ENCODE results near the gene NHP2.

Gene NHP2

DNA sequence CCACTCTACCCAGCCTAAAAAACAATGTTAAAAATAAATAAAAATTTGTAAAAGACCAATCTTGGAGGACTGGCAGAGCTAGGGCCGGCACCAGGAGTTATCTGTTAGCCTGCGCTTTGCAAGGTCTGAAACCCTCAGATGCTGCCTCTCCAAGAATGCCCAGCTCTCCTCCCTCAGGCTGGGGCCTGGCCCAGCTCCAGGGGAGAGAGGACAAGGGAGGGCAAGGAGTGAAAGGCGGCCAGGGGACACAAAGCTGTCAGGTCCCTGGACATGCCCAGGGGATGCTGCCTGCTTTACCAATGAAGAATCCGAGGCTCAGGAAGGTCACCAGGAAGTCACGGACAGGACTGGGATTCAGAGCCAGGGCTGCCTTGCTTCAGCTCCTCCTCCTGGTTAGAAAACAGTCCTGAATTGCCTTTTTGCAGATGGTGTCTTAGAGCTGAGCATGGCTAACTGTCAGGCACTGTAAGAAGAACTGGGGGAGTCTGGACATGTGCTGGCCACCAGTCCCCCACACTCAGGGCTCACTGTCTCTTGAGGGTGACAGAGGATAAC lies 45.9 kb downstream of the NHP2 start:
- Histone ChIP-seq H3K23ac (ENCODE audit: low read length in 2 of 2) (no peak overlapping the region), H4K8ac (ENCODE audit: low read length) (no peak overlapping the region), H4K91ac (ENCODE audit: low read length) (no peak overlapping the region), H2AK5ac (ENCODE audit: low read length, severe bottlenecking) (no peak overlapping the region), H3K4me3 (ENCODE audit: insufficient read depth in 1 of 2, low read depth in 1 of 2, low read length in 2 of 2) (no peak overlapping the region), H3K9ac (ENCODE audit: low read length) (no peak overlapping the region), H2BK15ac (ENCODE audit: low read depth, poor library complexity, severe bottlenecking) (no peak overlapping the region), H3K36me3 (ENCODE audit: control insufficient read depth in 1 of 2, insufficient read depth in 2 of 2, low read depth in 1 of 2, low read length in 2 of 2) (no peaks in the 10 kb centered on the region), H3K4me2 (ENCODE audit: low read length, poor library complexity, severe bottlenecking) (no peak overlapping the region), H3K27me3 (ENCODE audit: control insufficient read depth in 1 of 2, insufficient read depth in 1 of 2, low read length in 2 of 2) (peaks cover 7 to 26% of the 10 kb centered on the region in 2 experiments), H3K9me3 (ENCODE audit: control insufficient read depth, low read length) (peaks cover 3% of the 10 kb centered on the region), H3K4ac (ENCODE audit: low read depth in 1 of 2, low read length in 2 of 2) (no peak overlapping the region), H2BK5ac (ENCODE audit: low read depth, low read length, poor library complexity, severe bottlenecking) (no peak overlapping the region), H2BK12ac (ENCODE audit: low read length in 2 of 2) (no peak overlapping the region), H3K4me1 (ENCODE audit: control insufficient read depth, insufficient read depth, low read depth, low read length) (peaks cover 1% of the 10 kb centered on the region), H3K14ac (ENCODE audit: low read length in 2 of 2) (no peak overlapping the region), H3K27ac (ENCODE audit: low read length, poor library complexity, severe bottlenecking) (no peak overlapping the region), H2BK120ac (ENCODE audit: low read depth, low read length) (no peak overlapping the region), H2AFZ (ENCODE audit: low read depth, low read length) (no peak overlapping the region), H3K79me1 (replicated peaks; ENCODE audit: low read length, poor library complexity, severe bottlenecking) (no peaks in the 10 kb centered on the region), H3K18ac (ENCODE audit: low read depth in 1 of 2, low read length in 2 of 2) (no peak overlapping the region)
- no peak for DNase-seq
- WGBS, result 63% methylated on average over 5 of the region's 5 CpGs

DNA sequence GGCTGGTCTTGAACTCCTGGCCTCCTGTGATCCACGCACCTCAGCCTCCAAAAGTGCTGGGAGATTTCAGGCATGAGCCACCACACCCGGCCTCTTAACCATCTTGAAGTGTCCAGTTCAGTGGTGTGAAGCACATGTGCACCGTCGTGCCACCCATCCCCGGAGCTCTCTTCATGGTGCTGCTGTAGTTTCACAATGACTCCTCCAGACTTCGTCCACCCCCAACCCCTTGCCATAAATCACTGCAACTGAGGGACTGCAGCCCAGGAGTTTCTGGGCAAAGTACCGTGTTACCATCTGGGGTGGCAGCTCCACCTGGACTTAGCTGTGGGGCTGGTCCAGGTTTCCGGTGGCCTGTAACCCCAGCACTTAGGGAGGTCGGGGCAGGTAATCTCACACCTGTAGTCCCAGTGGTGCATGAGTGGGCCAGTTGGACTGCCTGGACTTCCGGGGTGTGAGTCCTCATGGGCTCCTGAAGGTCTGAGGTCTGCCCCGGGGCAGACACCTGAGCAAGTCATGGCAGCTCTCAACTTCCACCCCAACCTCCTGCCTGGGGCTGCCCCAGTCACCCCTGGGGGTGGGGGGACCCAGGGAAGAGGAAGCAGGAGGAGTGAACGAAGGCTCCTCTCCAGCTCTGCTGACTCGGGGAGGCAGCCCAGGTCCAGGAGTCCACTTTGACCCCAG lies 47.0 kb downstream of the NHP2 start:
- 89% methylated on average over 13 of the region's 13 CpGs for WGBS
- H2AK5ac ChIP-seq (ENCODE audit: low read length, severe bottlenecking), result no peak overlapping the region
- DNase-seq, result no peak
- peaks cover 1% of the 10 kb centered on the region for H3K4me1 ChIP-seq (ENCODE audit: control insufficient read depth, insufficient read depth, low read depth, low read length)
- H3K9ac ChIP-seq (ENCODE audit: low read length), result no peak overlapping the region
- H3K23ac ChIP-seq (ENCODE audit: low read length in 2 of 2), result no peak overlapping the region
- H3K27me3 ChIP-seq (ENCODE audit: control insufficient read depth in 1 of 2, insufficient read depth in 1 of 2, low read length in 2 of 2), result peaks cover 7 to 19% of the 10 kb centered on the region in 2 experiments
- no peak overlapping the region for H4K8ac ChIP-seq (ENCODE audit: low read length)
- no peak overlapping the region for H4K91ac ChIP-seq (ENCODE audit: low read length)
- H3K27ac ChIP-seq (ENCODE audit: low read length, poor library complexity, severe bottlenecking), result no peak overlapping the region
- no peaks in the 10 kb centered on the region for H3K9me3 ChIP-seq (ENCODE audit: control insufficient read depth, low read length)
- no peaks in the 10 kb centered on the region for H3K79me1 ChIP-seq (replicated peaks; ENCODE audit: low read length, poor library complexity, severe bottlenecking)
- no peak overlapping the region for H3K4me3 ChIP-seq (ENCODE audit: insufficient read depth in 1 of 2, low read depth in 1 of 2, low read length in 2 of 2)
- H2BK5ac ChIP-seq (ENCODE audit: low read depth, low read length, poor library complexity, severe bottlenecking), result no peak overlapping the region
- no peak overlapping the region for H3K4me2 ChIP-seq (ENCODE audit: low read length, poor library complexity, severe bottlenecking)
- no peak overlapping the region for H2BK120ac ChIP-seq (ENCODE audit: low read depth, low read length)
- no peak overlapping the region for H2BK15ac ChIP-seq (ENCODE audit: low read depth, poor library complexity, severe bottlenecking)
- no peak overlapping the region for H3K18ac ChIP-seq (ENCODE audit: low read depth in 1 of 2, low read length in 2 of 2)
- no peak overlapping the region for H2BK12ac ChIP-seq (ENCODE audit: low read length in 2 of 2)
- H2AFZ ChIP-seq (ENCODE audit: low read depth, low read length), result no peak overlapping the region
- H3K36me3 ChIP-seq (ENCODE audit: control insufficient read depth in 1 of 2, insufficient read depth in 2 of 2, low read depth in 1 of 2, low read length in 2 of 2), result no peaks in the 10 kb centered on the region
- peak overlapping the region in 1 of 2 experiments; percentile 3 for H3K14ac ChIP-seq (ENCODE audit: low read length in 2 of 2)
- no peak overlapping the region for H3K4ac ChIP-seq (ENCODE audit: low read depth in 1 of 2, low read length in 2 of 2)

DNA sequence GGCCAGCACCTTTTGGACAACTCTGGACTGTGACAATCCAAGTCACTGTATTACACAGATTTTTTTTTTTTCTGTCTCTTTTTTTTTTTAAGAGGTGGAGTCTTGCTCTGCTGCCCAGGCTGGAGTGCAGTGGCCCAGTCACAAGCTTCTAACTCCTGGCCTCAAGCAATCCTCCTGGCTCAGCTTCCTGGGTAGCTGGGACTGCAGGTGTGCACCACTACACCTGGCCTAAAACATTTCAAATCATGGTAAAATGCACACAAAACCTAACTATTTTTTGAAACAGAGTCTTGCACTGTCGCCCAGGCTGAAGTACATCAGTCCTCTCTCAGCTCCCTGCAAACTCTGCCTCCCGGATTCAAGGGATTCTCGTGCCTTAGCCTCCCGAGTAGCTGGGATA lies 47.6 kb downstream of the NHP2 start:
- no peak overlapping the region for H3K23ac ChIP-seq (ENCODE audit: low read length in 2 of 2)
- DNase-seq, result no peak
- no peak overlapping the region for H4K91ac ChIP-seq (ENCODE audit: low read length)
- no peak overlapping the region for H2AK5ac ChIP-seq (ENCODE audit: low read length, severe bottlenecking)
- peaks cover 7 to 15% of the 10 kb centered on the region in 2 experiments for H3K27me3 ChIP-seq (ENCODE audit: control insufficient read depth in 1 of 2, insufficient read depth in 1 of 2, low read length in 2 of 2)
- peaks cover 1% of the 10 kb centered on the region for H3K4me1 ChIP-seq (ENCODE audit: control insufficient read depth, insufficient read depth, low read depth, low read length)
- no peak overlapping the region for H3K27ac ChIP-seq (ENCODE audit: low read length, poor library complexity, severe bottlenecking)
- WGBS, result 66% methylated on average over 4 of the region's 4 CpGs
- H3K9ac ChIP-seq (ENCODE audit: low read length), result no peak overlapping the region
- H3K14ac ChIP-seq (ENCODE audit: low read length in 2 of 2), result no peak overlapping the region
- H3K9me3 ChIP-seq (ENCODE audit: control insufficient read depth, low read length), result no peaks in the 10 kb centered on the region
- H3K18ac ChIP-seq (ENCODE audit: low read depth in 1 of 2, low read length in 2 of 2), result no peak overlapping the region
- no peak overlapping the region for H2BK120ac ChIP-seq (ENCODE audit: low read depth, low read length)
- no peak overlapping the region for H2BK5ac ChIP-seq (ENCODE audit: low read depth, low read length, poor library complexity, severe bottlenecking)
- H3K36me3 ChIP-seq (ENCODE audit: control insufficient read depth in 1 of 2, insufficient read depth in 2 of 2, low read depth in 1 of 2, low read length in 2 of 2), result no peaks in the 10 kb centered on the region
- no peak overlapping the region for H4K8ac ChIP-seq (ENCODE audit: low read length)
- H3K79me1 ChIP-seq (replicated peaks; ENCODE audit: low read length, poor library complexity, severe bottlenecking), result no peaks in the 10 kb centered on the region
- H2AFZ ChIP-seq (ENCODE audit: low read depth, low read length), result no peak overlapping the region
- no peak overlapping the region for H2BK12ac ChIP-seq (ENCODE audit: low read length in 2 of 2)
- H3K4me2 ChIP-seq (ENCODE audit: low read length, poor library complexity, severe bottlenecking), result no peak overlapping the region
- no peak overlapping the region for H3K4me3 ChIP-seq (ENCODE audit: insufficient read depth in 1 of 2, low read depth in 1 of 2, low read length in 2 of 2)
- no peak overlapping the region for H3K4ac ChIP-seq (ENCODE audit: low read depth in 1 of 2, low read length in 2 of 2)
- no peak overlapping the region for H2BK15ac ChIP-seq (ENCODE audit: low read depth, poor library complexity, severe bottlenecking)

DNA sequence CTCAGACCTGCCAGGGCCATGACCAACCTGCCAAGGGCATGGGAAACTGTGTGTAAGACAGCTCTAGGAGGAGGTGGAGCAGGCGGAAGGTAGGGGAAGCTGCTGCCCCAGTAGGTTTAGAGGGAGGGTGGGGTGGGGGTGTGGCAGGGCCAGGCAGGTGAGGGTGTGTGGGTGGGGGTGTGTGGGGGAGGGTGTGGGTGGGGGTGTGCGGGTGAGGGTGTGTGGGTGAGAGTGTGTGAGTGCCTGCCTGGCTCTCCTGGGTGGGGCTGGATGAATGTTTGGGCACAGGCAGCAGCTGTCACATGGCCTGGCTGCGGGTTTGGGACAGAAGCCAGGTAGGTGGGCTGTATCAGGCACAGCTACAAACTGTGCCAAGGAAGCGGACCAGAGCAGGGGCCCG lies 49.2 kb downstream of the NHP2 start:
- Histone ChIP-seq H3K23ac (ENCODE audit: low read length in 2 of 2) (no peak overlapping the region), H2BK5ac (ENCODE audit: low read depth, low read length, poor library complexity, severe bottlenecking) (no peak overlapping the region), H3K4me1 (ENCODE audit: control insufficient read depth, insufficient read depth, low read depth, low read length) (peaks cover 1% of the 10 kb centered on the region), H3K27ac (ENCODE audit: low read length, poor library complexity, severe bottlenecking) (no peak overlapping the region), H3K9me3 (ENCODE audit: control insufficient read depth, low read length) (no peaks in the 10 kb centered on the region), H2AFZ (ENCODE audit: low read depth, low read length) (no peak overlapping the region), H3K9ac (ENCODE audit: low read length) (no peak overlapping the region), H4K8ac (ENCODE audit: low read length) (no peak overlapping the region), H2AK5ac (ENCODE audit: low read length, severe bottlenecking) (no peak overlapping the region), H3K4me2 (ENCODE audit: low read length, poor library complexity, severe bottlenecking) (no peak overlapping the region), H3K4me3 (ENCODE audit: insufficient read depth in 1 of 2, low read depth in 1 of 2, low read length in 2 of 2) (no peak overlapping the region), H3K36me3 (ENCODE audit: control insufficient read depth in 1 of 2, insufficient read depth in 2 of 2, low read depth in 1 of 2, low read length in 2 of 2) (no peaks in the 10 kb centered on the region), H3K14ac (ENCODE audit: low read length in 2 of 2) (no peak overlapping the region), H2BK15ac (ENCODE audit: low read depth, poor library complexity, severe bottlenecking) (no peak overlapping the region), H2BK120ac (ENCODE audit: low read depth, low read length) (no peak overlapping the region), H3K4ac (ENCODE audit: low read depth in 1 of 2, low read length in 2 of 2) (no peak overlapping the region), H3K18ac (ENCODE audit: low read depth in 1 of 2, low read length in 2 of 2) (no peak overlapping the region), H2BK12ac (ENCODE audit: low read length in 2 of 2) (no peak overlapping the region), H4K91ac (ENCODE audit: low read length) (no peak overlapping the region), H3K27me3 (ENCODE audit: control insufficient read depth in 1 of 2, insufficient read depth in 1 of 2, low read length in 2 of 2) (peaks cover 7 to 15% of the 10 kb centered on the region in 2 experiments), H3K79me1 (replicated peaks; ENCODE audit: low read length, poor library complexity, severe bottlenecking) (no peaks in the 10 kb centered on the region)
- no peak for DNase-seq
- WGBS, result 90% methylated on average over 4 of the region's 5 CpGs

All from mesenchymal stem cell (in vitro differentiated cells and primary cell).